Breast epithelium (tissue), 3 donors: Measurements from ENCODE around the gene POLR2L.

ENCODE experiments used
- POLR2A ChIP-seq: fragments of 450-650 bp; IDR thresholded peaks from one replicate; pipeline ENCODE4 v1.6.1; 2016; ENCODE audit warnings: antibody characterized with exemption, mild to moderate bottlenecking, moderate library complexity
- POLR2AphosphoS5 ChIP-seq, 3 donors: sonication (generic); formaldehyde crosslinking; IDR thresholded peaks; one replicate each; pipeline ENCODE4 v1.6.1; 2017; ENCODE audit warnings: antibody characterized with exemption in 3 of 3
- TF ChIP-seq, protein P1 (sequence below), 3 donors: fragments of 450-650 bp; IDR thresholded peaks; one replicate each; pipeline ENCODE4 v1.5.1; 2016 to 2017; ENCODE audit warnings: antibody characterized with exemption in 3 of 3, mild to moderate bottlenecking in 3 of 3, moderate library complexity in 3 of 3

DNA sequence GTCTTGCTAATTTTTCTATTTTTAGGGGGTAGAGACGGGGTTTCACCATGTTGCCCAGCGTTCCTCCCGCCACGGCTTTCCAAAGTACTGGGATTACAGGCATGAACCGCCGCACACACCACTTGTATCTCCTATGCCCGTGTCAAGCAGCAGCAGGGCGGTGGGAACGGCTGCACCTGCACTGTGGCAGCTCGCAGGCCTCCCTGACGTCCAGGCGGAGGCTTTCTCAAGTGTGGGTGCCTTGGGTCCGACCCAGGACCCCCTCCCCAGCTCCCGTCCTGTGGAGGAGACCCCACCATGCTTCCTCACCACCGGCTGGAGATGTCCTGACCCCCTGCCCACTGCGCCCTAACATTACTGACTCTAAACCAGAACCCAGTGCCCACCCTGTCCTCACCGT lies 26.1 kb upstream of the POLR2L start:
- TF ChIP-seq, protein P1, sequence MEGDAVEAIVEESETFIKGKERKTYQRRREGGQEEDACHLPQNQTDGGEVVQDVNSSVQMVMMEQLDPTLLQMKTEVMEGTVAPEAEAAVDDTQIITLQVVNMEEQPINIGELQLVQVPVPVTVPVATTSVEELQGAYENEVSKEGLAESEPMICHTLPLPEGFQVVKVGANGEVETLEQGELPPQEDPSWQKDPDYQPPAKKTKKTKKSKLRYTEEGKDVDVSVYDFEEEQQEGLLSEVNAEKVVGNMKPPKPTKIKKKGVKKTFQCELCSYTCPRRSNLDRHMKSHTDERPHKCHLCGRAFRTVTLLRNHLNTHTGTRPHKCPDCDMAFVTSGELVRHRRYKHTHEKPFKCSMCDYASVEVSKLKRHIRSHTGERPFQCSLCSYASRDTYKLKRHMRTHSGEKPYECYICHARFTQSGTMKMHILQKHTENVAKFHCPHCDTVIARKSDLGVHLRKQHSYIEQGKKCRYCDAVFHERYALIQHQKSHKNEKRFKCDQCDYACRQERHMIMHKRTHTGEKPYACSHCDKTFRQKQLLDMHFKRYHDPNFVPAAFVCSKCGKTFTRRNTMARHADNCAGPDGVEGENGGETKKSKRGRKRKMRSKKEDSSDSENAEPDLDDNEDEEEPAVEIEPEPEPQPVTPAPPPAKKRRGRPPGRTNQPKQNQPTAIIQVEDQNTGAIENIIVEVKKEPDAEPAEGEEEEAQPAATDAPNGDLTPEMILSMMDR (IDR thresholded peaks at IDR 0.05): no peak
- TF ChIP-seq POLR2A: no peak
- TF ChIP-seq POLR2AphosphoS5 (IDR thresholded peaks at IDR 0.05): no peak
